Activated naive CD4-positive, alpha-beta T cell treated with anti-CD3 and anti-CD28 coated beads, Interleukin-2, amount 10 ng/mL, durations not matched to agents 7 days and 5 days (primary cell): ENCODE measurements around the gene PGBD5.
"Not testable (repeated sequence)": the region's sequence is repeated elsewhere in the genome, so short reads cannot be mapped to it uniquely, and the experiment has no call there.

ENCODE experiments used
- CTCF ChIA-PET: fragments of 350-600 bp; sonication (Branson Sonifier 250); formaldehyde crosslinking; loops from one replicate; lab custom pipeline; 2021; ENCODE audit warnings: antibody characterized with exemption; lab: Charles Lee
- DNase-seq: peaks from one replicate; pipeline ENCODE4 v3.0.0-alpha.2; 2020
- H3K27ac Mint-ChIP-seq: one replicate; pipeline ENCODE4 v1.8.0; 2021; ENCODE audit warnings: mild to moderate bottlenecking, moderate library complexity, mixed read lengths
- H3K27me3 Mint-ChIP-seq: one replicate; pipeline ENCODE4 v1.8.0; 2021; ENCODE audit warnings: mild to moderate bottlenecking, mixed read lengths
- H3K36me3 Mint-ChIP-seq: one replicate; pipeline ENCODE4 v1.8.0; 2021; ENCODE audit warnings: mixed read lengths
- H3K4me1 Mint-ChIP-seq: one replicate; pipeline ENCODE4 v1.8.0; 2021; ENCODE audit warnings: mixed read lengths
- H3K4me3 Mint-ChIP-seq: one replicate; pipeline ENCODE4 v1.8.0; 2021; ENCODE audit warnings: mild to moderate bottlenecking, moderate library complexity, mixed read lengths
- H3K9me3 Mint-ChIP-seq: one replicate; pipeline ENCODE4 v1.8.0; 2021; ENCODE audit warnings: mixed read lengths

The PGBD5 gene

DNA sequence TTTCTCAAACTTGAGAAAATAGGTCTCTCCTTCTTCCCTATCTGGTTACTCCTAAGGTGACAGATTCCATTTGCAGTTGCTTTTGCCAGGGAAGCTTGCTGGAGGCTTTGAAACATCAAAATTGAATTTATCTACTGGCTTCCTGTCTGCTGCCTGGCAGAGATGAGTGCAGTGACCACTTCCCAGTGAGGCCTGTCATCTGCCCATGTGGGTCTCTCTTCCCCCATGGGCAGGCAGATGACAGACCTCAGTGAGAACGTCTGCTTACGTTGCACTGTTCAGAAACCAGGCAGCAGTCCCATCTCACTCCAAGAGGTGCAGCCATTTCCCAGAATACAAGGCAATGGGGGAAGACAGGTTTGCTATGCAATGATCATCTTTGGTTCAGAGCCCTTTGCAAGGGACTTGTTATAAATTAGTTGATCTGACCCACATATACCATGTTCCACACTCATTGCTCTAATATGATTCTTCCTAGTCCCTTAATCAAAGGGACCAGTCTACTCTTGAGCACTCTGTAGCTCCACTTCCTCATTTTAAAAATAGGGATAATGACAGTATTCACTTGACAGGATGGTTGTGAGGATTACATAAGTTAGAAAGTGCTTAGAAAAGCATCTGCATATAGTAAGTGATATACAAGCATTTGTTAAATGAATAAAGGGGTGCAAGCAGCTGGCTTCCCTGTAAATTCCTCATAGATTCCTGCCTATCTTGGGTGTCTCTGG is 10.6 kb downstream of the PGBD5 start:
- Mint-ChIP-seq H3K27ac (no peak overlapping the region), H3K4me1 (no peaks in the 10 kb centered on the region), H3K9me3 (peaks cover 4% of the 10 kb centered on the region), H3K27me3 (peaks cover 26% of the 10 kb centered on the region), H3K4me3 (no peak overlapping the region), H3K36me3 (no peaks in the 10 kb centered on the region)
- CTCF ChIA-PET: no interaction called here
- no peak for DNase-seq

- peaks cover 22% of the 10 kb centered on the region for H3K27me3 Mint-ChIP-seq
- DNase-seq: no peak
- no peaks in the 10 kb centered on the region for H3K4me1 Mint-ChIP-seq
- H3K27ac Mint-ChIP-seq: no peak overlapping the region
- no peaks in the 10 kb centered on the region for H3K9me3 Mint-ChIP-seq
- no peaks in the 10 kb centered on the region for H3K36me3 Mint-ChIP-seq
- H3K4me3 Mint-ChIP-seq: no peak overlapping the region
- CTCF ChIA-PET: no interaction called here
Observed at GRCh38 chr1:230414694-230415093, 11.4 kb downstream of the PGBD5 start.

DNA sequence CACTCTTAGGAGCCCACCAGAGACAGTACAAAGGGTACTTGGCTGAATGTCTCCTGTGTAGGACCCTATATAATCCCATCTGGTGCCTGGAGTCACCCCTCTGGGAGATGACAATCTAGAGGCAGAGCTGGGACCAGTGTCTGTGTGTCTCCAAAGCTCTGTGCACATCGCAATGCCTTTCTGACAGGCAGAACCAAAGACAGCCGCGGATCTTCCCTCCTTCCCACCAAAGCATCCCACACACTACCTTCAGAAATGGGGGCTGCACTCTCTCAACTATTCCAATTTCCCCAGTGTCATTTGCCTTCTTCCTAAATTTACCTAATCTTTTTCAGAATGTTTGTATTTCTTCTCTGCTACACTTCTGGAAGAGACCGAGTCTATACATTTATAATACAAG is 12.0 kb downstream of the PGBD5 start:
- H3K27ac Mint-ChIP-seq: no peak overlapping the region
- no peaks in the 10 kb centered on the region for H3K4me1 Mint-ChIP-seq
- CTCF ChIA-PET: no interaction called here
- H3K27me3 Mint-ChIP-seq: peaks cover 22% of the 10 kb centered on the region
- no peaks in the 10 kb centered on the region for H3K36me3 Mint-ChIP-seq
- no peaks in the 10 kb centered on the region for H3K9me3 Mint-ChIP-seq
- no peak for DNase-seq
- no peak overlapping the region for H3K4me3 Mint-ChIP-seq

- Mint-ChIP-seq H3K27me3 (peaks cover 22% of the 10 kb centered on the region), H3K9me3 (no peaks in the 10 kb centered on the region), H3K4me1 (no peaks in the 10 kb centered on the region), H3K36me3 (no peaks in the 10 kb centered on the region), H3K27ac (no peak overlapping the region), H3K4me3 (no peak overlapping the region)
- DNase-seq: no peak
- CTCF ChIA-PET: no interaction called here
Observed at GRCh38 chr1:230413061-230413460, 13.1 kb downstream of the PGBD5 start.

- H3K36me3 Mint-ChIP-seq: no peaks in the 10 kb centered on the region
- no peak for DNase-seq
- no peaks in the 10 kb centered on the region for H3K9me3 Mint-ChIP-seq
- no peaks in the 10 kb centered on the region for H3K4me1 Mint-ChIP-seq
- peaks cover 8% of the 10 kb centered on the region for H3K27me3 Mint-ChIP-seq
- CTCF ChIA-PET: no interaction called here
- no peak overlapping the region for H3K4me3 Mint-ChIP-seq
- no peak overlapping the region for H3K27ac Mint-ChIP-seq
Observed at GRCh38 chr1:230408971-230409370, 17.2 kb downstream of the PGBD5 start.

DNA sequence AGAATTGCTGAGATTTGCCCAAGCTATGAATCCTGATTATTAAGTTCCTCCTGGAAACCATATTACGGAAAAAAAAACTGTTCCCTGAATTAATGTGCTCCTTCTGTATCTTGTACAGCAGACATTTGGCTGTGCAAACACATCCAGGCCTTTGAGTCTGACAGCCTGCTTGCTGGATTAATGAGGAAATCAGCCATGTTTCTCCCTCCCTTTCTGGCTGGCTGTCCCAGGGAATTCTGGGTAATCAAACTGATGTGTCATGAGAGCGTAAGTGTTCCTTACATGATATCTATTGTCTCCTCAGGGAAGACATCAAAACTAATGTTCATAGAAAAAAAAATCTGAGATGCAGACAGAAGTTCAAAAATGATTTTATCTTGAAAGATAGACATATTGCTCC is 18.8 kb downstream of the PGBD5 start:
- DNase-seq: no peak
- Mint-ChIP-seq H3K36me3 (no peaks in the 10 kb centered on the region), H3K27ac (no peak overlapping the region), H3K4me3 (no peak overlapping the region), H3K27me3 (peaks cover 10% of the 10 kb centered on the region), H3K4me1 (no peaks in the 10 kb centered on the region), H3K9me3 (no peaks in the 10 kb centered on the region)
- CTCF ChIA-PET: no interaction called here

DNA sequence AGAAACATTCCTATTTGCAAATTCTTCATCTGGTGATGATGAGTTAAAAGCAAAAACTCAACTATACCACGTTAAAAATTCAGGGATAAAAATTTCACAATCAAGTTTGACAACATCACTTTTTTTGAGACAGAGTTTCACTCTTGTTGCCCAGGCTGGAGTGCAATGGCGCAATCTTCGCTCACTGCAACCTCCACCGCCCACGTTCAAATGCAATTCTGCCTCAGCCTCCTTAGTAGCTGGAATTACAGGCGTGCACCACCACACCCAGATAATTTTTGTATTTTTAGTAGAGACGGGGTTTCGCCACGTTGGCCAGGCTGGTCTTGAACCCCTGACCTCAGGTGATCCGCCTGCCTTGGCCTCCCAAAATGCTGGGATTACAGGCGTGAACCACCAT is 19.4 kb downstream of the PGBD5 start:
- H3K27ac Mint-ChIP-seq, H3K27me3 Mint-ChIP-seq, DNase-seq, H3K4me1 Mint-ChIP-seq, CTCF ChIA-PET, H3K4me3 Mint-ChIP-seq, H3K36me3 Mint-ChIP-seq, H3K9me3 Mint-ChIP-seq: not testable (repeated sequence)

- no peaks in the 10 kb centered on the region for H3K9me3 Mint-ChIP-seq
- no peaks in the 10 kb centered on the region for H3K36me3 Mint-ChIP-seq
- peaks cover 4% of the 10 kb centered on the region for H3K27me3 Mint-ChIP-seq
- DNase-seq: no peak
- no peak overlapping the region for H3K4me3 Mint-ChIP-seq
- no peaks in the 10 kb centered on the region for H3K4me1 Mint-ChIP-seq
- CTCF ChIA-PET: no interaction called here
- H3K27ac Mint-ChIP-seq: no peak overlapping the region
Observed at GRCh38 chr1:230403442-230403841, 22.7 kb downstream of the PGBD5 start.

DNA sequence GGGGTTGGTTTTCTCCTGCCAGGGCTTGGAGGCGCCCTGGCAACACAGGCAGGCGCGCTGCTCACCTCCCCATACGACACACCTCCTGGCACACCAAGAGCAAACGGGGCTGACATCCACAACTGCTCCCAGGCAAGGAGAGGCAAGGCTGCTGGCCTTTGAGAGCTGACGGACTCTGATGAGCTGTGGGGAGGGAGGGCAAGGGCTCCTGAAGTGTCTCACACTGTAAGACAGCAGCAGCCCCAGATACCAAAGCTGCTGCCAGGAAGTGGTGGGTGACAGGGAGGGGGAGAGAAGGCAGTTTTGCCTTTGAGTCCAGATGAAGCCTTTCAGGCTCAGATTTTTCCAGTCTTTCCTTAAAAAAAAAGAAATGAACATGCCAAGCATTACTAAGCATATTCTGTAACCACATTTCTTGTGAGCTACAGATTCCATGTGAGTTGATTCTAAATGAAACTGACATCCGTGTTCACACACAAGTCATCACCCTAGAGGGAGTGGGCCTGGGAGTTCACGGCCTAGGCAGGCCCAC is 24.3 kb downstream of the PGBD5 start:
- H3K36me3 Mint-ChIP-seq: no peaks in the 10 kb centered on the region
- H3K27me3 Mint-ChIP-seq: peaks cover 4% of the 10 kb centered on the region
- H3K4me3 Mint-ChIP-seq: no peak overlapping the region
- CTCF ChIA-PET: no interaction called here
- H3K27ac Mint-ChIP-seq: no peak overlapping the region
- H3K4me1 Mint-ChIP-seq: no peaks in the 10 kb centered on the region
- H3K9me3 Mint-ChIP-seq: no peaks in the 10 kb centered on the region
- no peak for DNase-seq

DNA sequence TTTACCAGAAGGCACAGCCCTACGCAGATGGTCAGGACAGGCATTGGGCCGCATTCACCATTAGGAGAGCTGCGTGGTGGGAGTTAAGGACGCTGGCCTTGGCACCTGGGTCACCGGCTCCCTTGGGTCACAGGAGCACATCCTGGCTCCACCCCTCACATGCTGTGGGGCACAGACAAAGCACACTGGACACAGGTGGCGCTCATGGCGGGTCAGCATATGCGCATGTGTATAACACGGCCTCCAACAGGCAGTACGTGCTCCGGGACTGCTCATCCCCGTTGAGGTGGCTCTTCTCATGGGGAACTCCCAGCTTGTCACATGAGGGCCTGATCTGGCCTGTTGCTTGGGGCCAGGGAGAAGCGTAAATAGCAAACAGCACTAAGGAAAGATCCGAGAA is 25.0 kb downstream of the PGBD5 start:
- H3K4me3 Mint-ChIP-seq: no peak overlapping the region
- H3K27ac Mint-ChIP-seq: no peak overlapping the region
- H3K9me3 Mint-ChIP-seq: no peaks in the 10 kb centered on the region
- H3K27me3 Mint-ChIP-seq: peaks cover 4% of the 10 kb centered on the region
- CTCF ChIA-PET: no interaction called here
- H3K36me3 Mint-ChIP-seq: no peaks in the 10 kb centered on the region
- no peaks in the 10 kb centered on the region for H3K4me1 Mint-ChIP-seq
- DNase-seq: no peak

DNA sequence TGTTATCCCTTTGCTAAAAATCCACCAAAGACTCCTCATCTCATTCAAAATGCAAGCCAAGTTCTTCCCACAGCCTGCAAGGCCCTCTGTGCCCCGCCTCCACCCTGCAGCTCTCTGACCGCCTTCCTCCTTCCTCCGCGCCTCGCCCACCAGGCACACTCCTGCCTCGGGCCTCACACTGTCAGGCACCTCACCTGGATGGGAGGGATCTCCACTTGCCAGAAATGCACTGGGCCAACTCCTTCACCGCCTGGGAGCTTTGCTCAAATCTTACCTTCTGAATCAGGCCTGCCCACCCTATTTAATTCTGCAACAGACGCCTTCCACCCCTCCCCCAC is 26.2 kb downstream of the PGBD5 start:
- CTCF ChIA-PET: no interaction called here
- no peak for DNase-seq
- no peak overlapping the region for H3K4me3 Mint-ChIP-seq
- no peak overlapping the region for H3K27ac Mint-ChIP-seq
- H3K4me1 Mint-ChIP-seq: no peaks in the 10 kb centered on the region
- peaks cover 4% of the 10 kb centered on the region for H3K27me3 Mint-ChIP-seq
- no peaks in the 10 kb centered on the region for H3K36me3 Mint-ChIP-seq
- no peaks in the 10 kb centered on the region for H3K9me3 Mint-ChIP-seq

GRCh38 chr1:230399321-230400006 is 26.7 kb downstream of the PGBD5 start:
- H3K4me3 Mint-ChIP-seq: no peak overlapping the region
- H3K27me3 Mint-ChIP-seq: peaks cover 4% of the 10 kb centered on the region
- DNase-seq: no peak
- no peak overlapping the region for H3K27ac Mint-ChIP-seq
- H3K9me3 Mint-ChIP-seq: no peaks in the 10 kb centered on the region
- no peaks in the 10 kb centered on the region for H3K4me1 Mint-ChIP-seq
- H3K36me3 Mint-ChIP-seq: no peaks in the 10 kb centered on the region
- CTCF ChIA-PET: no interaction called here

DNA sequence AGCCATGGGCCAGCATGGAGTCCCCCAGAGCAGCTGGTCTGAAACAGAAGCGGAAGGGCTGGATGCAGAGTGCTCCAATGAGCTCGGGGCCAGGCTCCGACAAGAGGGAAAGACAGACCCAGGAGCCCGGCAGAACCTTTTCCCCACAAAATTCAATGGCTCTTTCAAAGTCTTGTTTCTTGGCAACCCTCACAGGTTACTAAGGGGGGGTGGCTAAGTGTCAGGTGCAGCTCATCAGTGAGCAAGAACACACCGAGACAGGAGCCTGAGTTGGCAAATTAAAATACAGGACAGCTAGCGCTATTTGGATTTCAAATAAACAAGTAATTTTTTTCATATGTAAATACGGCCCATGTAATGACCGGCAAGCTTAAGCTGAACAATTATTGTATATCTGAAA is 27.3 kb downstream of the PGBD5 start:
- Mint-ChIP-seq H3K4me3 (no peak overlapping the region), H3K9me3 (no peaks in the 10 kb centered on the region), H3K36me3 (no peaks in the 10 kb centered on the region), H3K27ac (no peak overlapping the region), H3K27me3 (peaks cover 4% of the 10 kb centered on the region), H3K4me1 (no peaks in the 10 kb centered on the region)
- CTCF ChIA-PET: no interaction called here
- no peak for DNase-seq

GRCh38 chr1:230396966-230397365 is 29.2 kb downstream of the PGBD5 start:
- Mint-ChIP-seq H3K27ac (no peak overlapping the region), H3K36me3 (no peaks in the 10 kb centered on the region), H3K4me3 (no peak overlapping the region), H3K9me3 (no peaks in the 10 kb centered on the region), H3K4me1 (no peaks in the 10 kb centered on the region), H3K27me3 (peaks cover 11% of the 10 kb centered on the region)
- no peak for DNase-seq
- CTCF ChIA-PET: no interaction called here

DNA sequence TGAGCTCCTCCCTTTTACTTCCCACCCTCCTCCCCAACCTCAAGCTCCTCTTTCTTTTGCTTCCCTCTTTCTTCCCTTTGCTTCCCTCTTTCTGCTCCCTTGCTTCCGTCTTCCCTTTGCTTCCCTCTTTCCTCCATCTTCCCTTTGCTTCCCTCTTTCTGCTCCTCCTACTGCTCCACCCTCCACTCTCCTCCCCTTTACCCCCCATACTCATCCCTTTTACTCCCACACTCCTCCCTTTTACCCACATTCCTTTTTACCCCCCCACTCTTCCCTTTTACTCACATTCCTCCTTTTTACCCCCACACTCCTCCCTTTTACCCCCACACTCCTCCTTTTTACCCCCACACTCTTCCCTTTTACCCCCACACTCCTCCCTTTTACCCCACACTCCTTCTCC is 30.2 kb downstream of the PGBD5 start:
- Mint-ChIP-seq H3K27me3 (peaks cover 15% of the 10 kb centered on the region), H3K36me3 (no peaks in the 10 kb centered on the region), H3K4me1 (no peaks in the 10 kb centered on the region), H3K4me3 (no peak overlapping the region), H3K9me3 (no peaks in the 10 kb centered on the region), H3K27ac (no peak overlapping the region)
- CTCF ChIA-PET: no interaction called here
- DNase-seq: no peak
